HepG2 (cell line): ENCODE measurements around the gene NDUFB10. TPM values are rescaled to one million over a fixed set of nuclear protein-coding genes. Genes with fewer than 3 reads are reported as not detected.

Experiments used
- CTCF ChIP-seq: sonication (generic); formaldehyde crosslinking; IDR thresholded peaks from 2 replicates; pipeline ENCODE4 v1.5.0; 2020; ENCODE audit warnings: mild to moderate bottlenecking, missing genetic modification reagents, moderate library complexity
- ISL2 ChIP-seq: sonication (generic); formaldehyde crosslinking; IDR thresholded peaks from 2 replicates; pipeline ENCODE4 v1.5.0; 2020; ENCODE audit warnings: missing genetic modification reagents
- KDM3A ChIP-seq: IDR thresholded peaks from 2 replicates; pipeline ENCODE4 v1.6.1; 2018; ENCODE audit warnings: low read depth, missing compliant biosample characterization
- NCOR1 ChIP-seq: fragments of 200-600 bp; sonication (generic); IDR thresholded peaks from 2 replicates; pipeline ENCODE4 v1.7.0; 2017; ENCODE audit warnings: antibody characterized with exemption, low read length, borderline replicate concordance
- NR2C2 ChIP-seq: sonication (generic); formaldehyde crosslinking; IDR thresholded peaks from 2 replicates; pipeline ENCODE4 v1.4.0; 2020; ENCODE audit warnings: missing genetic modification reagents, mild to moderate bottlenecking, moderate library complexity, borderline replicate concordance
- NR2F6 ChIP-seq, 2 experiments: IDR thresholded peaks; 2 replicates each; pipeline ENCODE4 v1.6.1; 2016; ENCODE audit warnings: antibody characterized with exemption in 1 of 2, mild to moderate bottlenecking in 1 of 2
- NRL ChIP-seq: sonication (generic); formaldehyde crosslinking; IDR thresholded peaks from 2 replicates; pipeline ENCODE4 v1.5.0; 2020; ENCODE audit warnings: missing genetic modification reagents, mild to moderate bottlenecking, moderate library complexity, borderline replicate concordance
- RORA ChIP-seq: sonication (generic); formaldehyde crosslinking; IDR thresholded peaks from 2 replicates; pipeline ENCODE4 v1.5.0; 2020; ENCODE audit warnings: mild to moderate bottlenecking, missing genetic modification reagents, moderate library complexity
- SAFB2 ChIP-seq: sonication (generic); formaldehyde crosslinking; IDR thresholded peaks from 2 replicates; pipeline ENCODE4 v1.5.1; 2020; ENCODE audit warnings: missing genetic modification reagents, low read depth, mild to moderate bottlenecking, borderline replicate concordance
- SOX13 ChIP-seq, 3 experiments: fragments of 450-650 bp in 1 of 3; sonication (generic) in 1 of 3; formaldehyde crosslinking in 1 of 3; IDR thresholded peaks in 2 of 3; conservative IDR thresholded peaks in 1 of 3; 2 replicates each; pipeline versions ENCODE4 v1.5.0 to v1.6.1; 2016 to 2020; ENCODE audit warnings: antibody characterized with exemption in 1 of 3, mild to moderate bottlenecking in 1 of 3, missing compliant biosample characterization in 1 of 3, missing genetic modification reagents in 1 of 3, moderate library complexity in 1 of 3
- TGIF2 ChIP-seq: IDR thresholded peaks from 2 replicates; pipeline ENCODE4 v1.6.1; 2016; ENCODE audit warnings: control low read depth, missing compliant biosample characterization
- ZMYM4 ChIP-seq: sonication (generic); formaldehyde crosslinking; IDR thresholded peaks from 2 replicates; pipeline ENCODE4 v1.8.1; 2023; ENCODE audit warnings: mild to moderate bottlenecking, missing genetic modification reagents
- ZNF18 ChIP-seq: sonication (generic); formaldehyde crosslinking; IDR thresholded peaks from 2 replicates; pipeline ENCODE4 v1.8.0; 2022; ENCODE audit warnings: mild to moderate bottlenecking, missing genetic modification reagents; ENCODE audit not compliant: insufficient replicate concordance
- ZNF251 ChIP-seq: sonication (generic); formaldehyde crosslinking; IDR thresholded peaks from 2 replicates; pipeline ENCODE4 v1.9.0; 2021; ENCODE audit warnings: mild to moderate bottlenecking, missing genetic modification reagents
- ZNF556 ChIP-seq: sonication (generic); formaldehyde crosslinking; IDR thresholded peaks from 2 replicates; pipeline ENCODE4 v1.4.0; 2020; ENCODE audit warnings: mild to moderate bottlenecking, missing genetic modification reagents, borderline replicate concordance
- ZNF562 ChIP-seq: sonication (generic); formaldehyde crosslinking; IDR thresholded peaks from 2 replicates; pipeline ENCODE4 v1.8.0; 2022; ENCODE audit warnings: missing genetic modification reagents, borderline replicate concordance
- ZNF883 ChIP-seq: sonication (generic); formaldehyde crosslinking; IDR thresholded peaks from 2 replicates; pipeline ENCODE4 v1.5.1; 2020; ENCODE audit warnings: mild to moderate bottlenecking, missing genetic modification reagents; ENCODE audit errors: not compliant biosample characterization
- ZSCAN29 ChIP-seq: sonication (generic); formaldehyde crosslinking; conservative IDR thresholded peaks from 2 replicates; pipeline ENCODE4 v1.4.0; 2020; ENCODE audit warnings: mild to moderate bottlenecking, missing genetic modification reagents
- polyA plus RNA-seq, 8 experiments: library from polyadenylated mRNA; depleted of rRNA in 3 of 8; stranded (reverse) in 7 of 8; unstranded in 1 of 8; fragments of >200 nt; fragmentation: Illumina TruSeq in 4 of 8; extraction: Trizol in 4 of 8; gene quantifications; 2 replicates each; pipeline versions ENCODE4 v1.2.1 to v1.2.3, GENCODE V29; 2011 to 2016; ENCODE audit warnings: low read depth in 4 of 8, missing spikeins in 1 of 8, mixed read lengths in 1 of 8; ENCODE audit not compliant: insufficient read depth in 1 of 8
- total RNA-seq, 5 experiments: library from RNA; depleted of rRNA; stranded (reverse); fragments of >200 nt; fragmentation: Illumina TruSeq; extraction: Trizol; gene quantifications; 2 replicates each; pipeline ENCODE4 v1.2.3, GENCODE V29; 2016; ENCODE audit warnings: low read depth in 1 of 5
- TF ChIP-seq, protein P1 (sequence below): sonication (generic); formaldehyde crosslinking; IDR thresholded peaks from 2 replicates; pipeline ENCODE4 v1.5.1; 2020; ENCODE audit warnings: mild to moderate bottlenecking, moderate library complexity, missing genetic modification reagents

The NDUFB10 gene
- total and polyA plus RNA-seq, 2 of the 13 experiments (the other 11 are each of a cell fraction or from before 2014, with no cell fraction given), result 68.6 to 157 TPM

DNA sequence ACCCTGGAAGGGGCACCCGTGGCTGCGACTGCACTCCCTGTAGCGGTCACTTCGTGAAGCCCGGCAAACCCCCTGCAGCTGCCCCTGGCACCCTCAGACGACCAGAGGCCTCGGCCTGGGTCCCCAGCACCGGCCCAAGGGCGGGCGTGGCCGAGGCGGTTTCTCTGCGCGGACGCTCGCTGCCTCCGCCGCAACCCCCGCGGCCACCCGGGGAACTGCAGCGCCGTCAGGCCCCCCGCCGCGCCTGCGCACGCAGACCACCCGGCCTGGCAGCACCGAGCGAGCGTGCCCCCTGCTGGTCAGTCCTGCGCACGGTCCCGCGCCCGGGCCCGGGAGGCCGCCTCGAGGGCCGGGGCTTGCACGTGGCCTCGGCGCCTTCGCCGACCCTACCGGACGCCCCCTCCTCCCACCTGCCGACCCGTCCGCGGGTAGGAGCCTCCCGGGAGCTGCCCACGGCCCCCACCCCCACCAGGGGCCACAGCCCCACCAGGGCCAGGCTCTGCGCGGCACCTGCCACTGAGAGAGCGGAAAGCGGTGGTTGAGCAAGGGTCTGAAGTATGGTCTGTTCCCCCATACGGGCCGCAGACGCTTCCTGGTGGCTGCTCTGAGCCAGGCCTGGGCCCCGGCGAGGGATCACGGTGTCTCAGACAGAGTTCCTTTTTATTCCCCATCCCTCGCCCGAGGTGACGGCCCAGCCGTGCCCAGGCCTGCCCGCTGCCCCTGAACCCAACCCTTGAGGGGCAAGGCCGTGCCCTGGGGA lies 29.6 kb upstream of the NDUFB10 start (continued):
- no peak for TF ChIP-seq RORA (CRISPR knock-in tag)
- TF ChIP-seq SOX13 (IDR thresholded peaks at IDR 0.05), result no peak
- TF ChIP-seq SOX13 (CRISPR knock-in tag; conservative IDR thresholded peaks at IDR 0.05 in 1 of 2, IDR thresholded peaks at IDR 0.05 in 1 of 2), result 0 out of 4 replicates have a peak, but pooled peaks of 1 of the 2 experiments have one; percentile 27
- TF ChIP-seq NRL (CRISPR knock-in tag), result no peak
- no peak for TF ChIP-seq ZNF562 (CRISPR knock-in tag)
- TF ChIP-seq ZNF883 (CRISPR knock-in tag), result peak; percentile 87
- peak; percentile 90 for TF ChIP-seq CTCF
- TF ChIP-seq ISL2, result no peak
- TF ChIP-seq ZNF556 (CRISPR knock-in tag), result peak; percentile 91; the same call in 1 of the 2 replicates
- TF ChIP-seq ZSCAN29 (CRISPR knock-in tag), result no peak; the same call in 1 of the 2 replicates
- peak; percentile 60; the same call in 1 of the 2 replicates for TF ChIP-seq KDM3A (CRISPR knock-in tag)
- TF ChIP-seq ZMYM4, result 0 out of 2 replicates have a peak, but pooled peaks have one; percentile 71
- TF ChIP-seq NR2F6 (IDR thresholded peaks at IDR 0.05), result no peak
- TF ChIP-seq NR2F6 (CRISPR knock-in tag; IDR thresholded peaks at IDR 0.05), result no peak
- TF ChIP-seq TGIF2, result no peak
- no peak for TF ChIP-seq NCOR1
- peak; percentile 52; the same call in 1 of the 2 replicates for TF ChIP-seq NR2C2 (CRISPR knock-in tag)
- TF ChIP-seq, protein P1, sequence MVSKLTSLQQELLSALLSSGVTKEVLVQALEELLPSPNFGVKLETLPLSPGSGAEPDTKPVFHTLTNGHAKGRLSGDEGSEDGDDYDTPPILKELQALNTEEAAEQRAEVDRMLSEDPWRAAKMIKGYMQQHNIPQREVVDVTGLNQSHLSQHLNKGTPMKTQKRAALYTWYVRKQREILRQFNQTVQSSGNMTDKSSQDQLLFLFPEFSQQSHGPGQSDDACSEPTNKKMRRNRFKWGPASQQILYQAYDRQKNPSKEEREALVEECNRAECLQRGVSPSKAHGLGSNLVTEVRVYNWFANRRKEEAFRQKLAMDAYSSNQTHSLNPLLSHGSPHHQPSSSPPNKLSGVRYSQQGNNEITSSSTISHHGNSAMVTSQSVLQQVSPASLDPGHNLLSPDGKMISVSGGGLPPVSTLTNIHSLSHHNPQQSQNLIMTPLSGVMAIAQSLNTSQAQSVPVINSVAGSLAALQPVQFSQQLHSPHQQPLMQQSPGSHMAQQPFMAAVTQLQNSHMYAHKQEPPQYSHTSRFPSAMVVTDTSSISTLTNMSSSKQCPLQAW (CRISPR knock-in tag), result no peak
- TF ChIP-seq ZNF18 (CRISPR knock-in tag), result no peak
- TF ChIP-seq SAFB2, result peak; percentile 84; the same call in 1 of the 2 replicates
- TF ChIP-seq ZNF251 (CRISPR knock-in tag), result no peak
